NCI-H460 (cell line): ENCODE measurements around the gene SLC25A17. TPM values are rescaled to one million over a fixed set of nuclear protein-coding genes. Genes with fewer than 3 reads are reported as not detected.
"Not testable (repeated sequence)": the region's sequence is repeated elsewhere in the genome, so short reads cannot be mapped to it uniquely, and the experiment has no call there.

ENCODE experiments used
- DNase-seq: peaks from one replicate; pipeline ENCODE4 v3.0.0-alpha.2; 2016; ENCODE audit warnings: low read depth; ENCODE audit errors: extremely low read depth
- small RNA-seq, 2 experiments: library from RNA; depleted of rRNA; stranded (forward); fragments of <200 nt; gene quantifications; one replicate each; pipeline ENCODE3, GENCODE V24; 2014
- total RNA-seq: library from RNA; depleted of rRNA; stranded (reverse); fragments of >200 nt; shearing (Covaris generic); gene quantifications from 2 replicates; pipeline ENCODE4 v1.2.3, GENCODE V29; 2014; rRNA removed

Gene SLC25A17
- total RNA-seq, 1 experiment from 2014 or later: 36.8 TPM

- DNase-seq: no peak
Observed at GRCh38 chr22:40723396-40723933, 95.7 kb downstream of the SLC25A17 start.

- DNase-seq: peak; percentile 27
Observed at GRCh38 chr22:40721266-40721665, 97.9 kb downstream of the SLC25A17 start.

- no peak for DNase-seq
Observed at GRCh38 chr22:40720538-40721256, 98.4 kb downstream of the SLC25A17 start.

GRCh38 chr22:40720156-40720537 lies 99.0 kb downstream of the SLC25A17 start:
- not testable (repeated sequence) for DNase-seq

Small RNA genes within 50 kb of the gene (small RNA-seq; reads per million reads assigned to genes)
- gene JTBP1 (0 reads per million in 2 experiments), gene MIR4766 (0 to 0.23 reads per million in 2 experiments)

Other genes with a start within 250 kb of the SLC25A17 start
- gene MRTFA, start 182.6 kb downstream of the SLC25A17 start, total RNA-seq: 5.7 and 8.3 TPM in 2 replicates
- not detected in 2 replicates for gene MCHR1, start 139.9 kb downstream of the SLC25A17 start, total RNA-seq
- 156 and 178 TPM in 2 replicates for gene ST13, start 37.3 kb upstream of the SLC25A17 start, total RNA-seq
- 15.1 and 15.2 TPM in 2 replicates for gene XPNPEP3, start 37.8 kb upstream of the SLC25A17 start, total RNA-seq
- gene DNAJB7, start 42.8 kb upstream of the SLC25A17 start, total RNA-seq: not detected in 2 replicates
- 27.7 and 30.6 TPM in 2 replicates for gene RBX1, start 132.0 kb upstream of the SLC25A17 start, total RNA-seq